GM19372 (cell line): Measurements from ENCODE around the gene ATP5F1C.
"Not testable (repeated sequence)": the region's sequence is repeated elsewhere in the genome, so short reads cannot be mapped to it uniquely, and the experiment has no call there.

Experiments used
- ATAC-seq: cut with Tn5 transposase; IDR thresholded peaks from one replicate; pipeline ENCODE4 v1.9.1; 2021; ENCODE audit warnings: mild to moderate bottlenecking, low read depth, moderate library complexity; ENCODE audit not compliant: unreplicated experiment

ATP5F1C gene

DNA sequence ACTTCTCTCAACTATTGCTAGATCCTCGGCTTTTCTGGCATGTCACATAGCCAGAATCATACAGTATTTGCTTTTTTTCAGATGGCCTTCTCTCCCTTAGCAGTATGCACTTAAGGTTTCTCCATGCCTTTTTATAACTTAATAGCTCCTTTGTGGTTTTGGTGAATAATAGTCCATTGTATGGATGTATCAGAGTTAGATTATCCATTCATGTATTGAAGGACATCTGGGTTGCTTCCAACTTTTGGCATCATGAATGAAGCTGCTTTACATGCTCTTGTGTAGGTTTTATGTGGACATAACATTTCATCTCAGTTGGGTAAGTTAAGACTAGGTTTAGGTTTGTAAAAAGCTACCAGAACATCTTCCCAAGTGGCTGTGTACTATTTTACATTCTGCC, 4.6 kb downstream of the ATP5F1C start:
- no peak for ATAC-seq

DNA sequence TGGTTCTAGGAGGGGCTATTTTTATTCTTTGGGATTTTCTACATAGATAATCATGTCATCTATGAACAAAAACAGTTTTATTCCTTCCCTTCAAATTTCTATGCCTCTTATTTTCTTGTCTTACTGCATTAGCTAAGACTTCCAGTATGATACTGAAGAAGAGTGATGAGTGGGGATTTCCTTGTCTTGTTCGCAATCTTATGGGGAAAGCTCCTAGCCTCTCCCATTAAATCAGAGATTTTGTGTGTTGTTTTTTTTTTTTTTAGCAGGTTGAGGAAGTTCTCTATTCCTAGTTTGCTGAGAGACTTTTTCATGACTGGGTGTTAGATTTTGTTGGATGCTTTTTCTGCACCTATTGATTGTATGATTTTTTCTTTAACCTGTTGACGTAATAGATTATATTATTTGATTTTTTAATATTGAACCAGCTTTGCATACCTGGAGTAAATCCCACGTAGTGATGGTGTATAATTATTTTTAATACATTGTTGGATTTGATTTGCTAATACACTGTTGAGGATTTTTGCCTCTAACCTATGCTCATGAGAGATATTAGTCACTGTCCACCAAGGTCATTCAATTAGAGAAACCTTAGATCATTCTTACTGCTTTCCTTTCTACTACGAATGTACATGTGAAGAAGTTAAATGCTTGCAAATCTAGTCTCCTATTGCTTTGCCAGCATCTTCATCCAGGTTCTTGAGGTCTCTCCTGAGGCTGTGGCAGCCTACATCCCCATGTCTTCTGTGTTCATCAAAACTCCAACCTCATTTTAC, 6.5 kb downstream of the ATP5F1C start:
- no peak for ATAC-seq

DNA sequence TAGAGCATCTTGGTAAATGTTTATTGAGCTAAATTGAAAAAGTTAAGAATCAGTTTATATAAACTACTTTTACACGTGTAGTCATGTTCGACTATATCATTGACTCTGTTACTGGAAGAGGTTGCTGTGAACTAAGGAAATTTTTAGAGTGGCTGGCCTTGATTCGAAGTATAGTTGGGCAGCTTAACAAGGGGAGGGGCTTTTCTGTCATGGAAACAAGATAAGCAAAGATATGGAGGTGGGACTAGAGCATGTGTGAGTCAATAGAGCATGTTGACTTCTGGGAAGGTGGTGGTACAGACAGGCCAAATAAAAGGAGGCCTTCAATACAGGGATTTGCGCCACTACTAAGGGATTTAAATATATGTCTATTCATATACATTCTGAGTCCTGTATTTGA, 7.6 kb downstream of the ATP5F1C start:
- no peak for ATAC-seq

DNA sequence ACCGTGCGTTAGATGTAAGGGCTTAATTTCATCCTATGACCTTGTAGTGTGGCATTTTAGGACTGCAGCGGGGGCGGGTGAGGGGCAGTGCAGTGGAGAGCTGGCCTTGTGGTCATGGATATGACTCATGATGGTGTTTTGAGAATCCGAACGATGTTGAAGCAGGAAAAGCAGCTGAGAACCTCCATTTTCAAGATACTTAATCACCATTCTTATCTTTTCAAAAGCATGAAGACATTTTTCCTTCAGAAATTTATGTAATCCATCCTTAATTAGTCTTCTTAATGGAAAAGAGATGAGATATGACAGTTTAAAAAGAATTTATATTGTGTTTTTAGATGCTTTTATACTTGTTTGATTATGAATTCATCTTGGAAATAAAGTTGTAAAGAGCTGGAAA, 9.6 kb downstream of the ATP5F1C start:
- no peak for ATAC-seq

DNA sequence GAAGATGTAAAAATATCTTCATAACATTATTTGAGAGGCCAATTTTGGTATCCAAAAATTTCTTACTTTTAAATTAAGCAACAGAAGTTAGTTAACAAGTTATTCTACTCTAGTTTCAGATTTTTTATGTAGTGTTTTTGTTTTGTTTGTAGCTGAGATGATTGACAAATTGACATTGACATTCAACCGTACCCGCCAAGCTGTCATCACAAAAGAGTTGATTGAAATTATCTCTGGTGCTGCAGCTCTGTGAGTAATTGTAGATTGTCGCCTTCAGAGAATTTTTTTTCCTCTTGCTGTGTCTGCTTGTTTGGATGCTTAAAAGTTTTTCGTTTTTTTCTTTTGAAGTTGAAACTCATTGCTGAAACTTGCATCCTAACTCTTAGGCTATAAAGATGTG, 14.6 kb downstream of the ATP5F1C start:
- no peak for ATAC-seq

DNA sequence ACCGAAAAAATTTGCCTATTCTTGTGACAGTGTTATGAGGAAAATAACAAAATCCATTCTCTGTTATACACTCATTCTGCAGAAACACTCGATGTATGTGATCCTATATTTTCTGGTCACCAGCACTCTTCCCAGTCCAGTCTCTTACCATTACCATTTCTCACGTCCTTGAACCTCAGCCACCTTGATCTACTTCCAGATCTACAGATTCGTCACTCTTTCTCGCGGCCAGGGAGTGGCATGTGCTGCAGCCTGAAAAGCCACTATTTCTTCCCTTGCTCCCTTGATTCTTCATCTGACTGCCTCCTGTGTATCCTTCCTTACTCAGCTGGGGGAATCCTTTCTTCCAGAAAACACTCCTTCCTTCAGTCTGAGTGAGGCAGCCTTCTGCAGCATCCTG, 16.2 kb downstream of the ATP5F1C start:
- no peak for ATAC-seq

DNA sequence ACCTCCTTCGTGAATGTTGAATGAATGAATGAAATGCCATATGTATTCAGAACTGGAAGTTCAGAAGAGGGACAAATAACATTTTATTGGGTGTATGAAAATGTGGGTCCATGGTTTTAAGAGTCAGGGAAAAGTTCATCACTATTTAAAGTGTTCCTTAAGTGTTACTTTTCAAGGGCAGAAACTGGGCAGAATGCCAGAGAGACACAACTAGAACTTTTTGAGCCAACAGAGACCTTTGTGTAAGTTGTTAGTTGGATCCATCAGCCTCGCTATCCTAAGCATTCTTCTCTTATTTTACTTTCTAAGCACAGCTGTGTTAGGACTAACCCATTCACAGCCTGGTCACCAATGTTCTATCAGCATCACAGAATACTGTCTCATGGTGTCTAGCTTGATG, 16.8 kb downstream of the ATP5F1C start:
- ATAC-seq, result no peak

DNA sequence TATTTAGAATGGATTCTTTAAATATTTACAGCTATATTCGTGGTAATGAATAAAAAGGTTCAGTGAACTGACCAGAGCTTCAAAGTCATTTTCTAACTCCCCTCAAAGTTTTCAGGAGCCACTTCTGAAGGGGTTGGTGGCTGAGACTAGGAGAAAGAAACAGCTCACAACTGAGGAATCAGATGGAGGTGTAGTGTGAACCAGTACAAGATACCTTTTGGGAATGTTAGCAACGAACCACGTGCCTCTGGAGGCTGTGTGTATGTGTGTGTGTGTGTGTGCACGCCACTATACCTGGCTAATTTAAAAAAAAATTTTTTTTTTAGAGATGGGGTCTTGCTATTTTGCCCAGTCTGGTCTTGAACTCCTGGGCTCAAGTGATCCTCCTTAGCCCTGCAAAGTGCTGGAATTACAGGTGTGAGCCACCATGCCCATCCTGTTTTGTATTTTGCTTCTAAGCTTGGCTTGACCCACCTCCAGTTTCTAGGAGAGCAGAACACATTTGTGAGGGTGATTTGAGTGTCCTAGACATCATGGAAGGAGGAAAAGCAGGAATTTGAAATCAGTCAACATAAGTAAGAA, 20.8 kb downstream of the ATP5F1C start:
- no peak for ATAC-seq

DNA sequence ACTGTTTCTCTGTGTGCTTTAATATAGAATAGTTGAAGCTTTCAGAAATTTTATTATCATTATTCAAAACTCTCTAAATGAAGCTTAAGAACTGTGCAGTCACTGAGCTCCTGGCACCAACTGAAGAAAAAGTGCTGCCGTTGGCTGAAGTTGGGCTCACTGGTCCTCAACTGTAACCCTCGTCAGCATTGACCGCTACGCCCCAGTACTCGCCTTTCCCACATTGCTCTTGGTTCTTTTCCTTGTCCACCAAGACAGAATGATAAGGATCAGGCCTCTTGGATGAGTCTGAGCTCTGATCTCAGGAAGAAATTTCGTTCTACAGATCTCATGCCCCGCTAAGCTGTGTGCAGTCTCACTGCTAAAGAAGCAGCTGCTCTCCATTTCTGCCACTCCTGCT, 22.5 kb downstream of the ATP5F1C start:
- ATAC-seq, result no peak

DNA sequence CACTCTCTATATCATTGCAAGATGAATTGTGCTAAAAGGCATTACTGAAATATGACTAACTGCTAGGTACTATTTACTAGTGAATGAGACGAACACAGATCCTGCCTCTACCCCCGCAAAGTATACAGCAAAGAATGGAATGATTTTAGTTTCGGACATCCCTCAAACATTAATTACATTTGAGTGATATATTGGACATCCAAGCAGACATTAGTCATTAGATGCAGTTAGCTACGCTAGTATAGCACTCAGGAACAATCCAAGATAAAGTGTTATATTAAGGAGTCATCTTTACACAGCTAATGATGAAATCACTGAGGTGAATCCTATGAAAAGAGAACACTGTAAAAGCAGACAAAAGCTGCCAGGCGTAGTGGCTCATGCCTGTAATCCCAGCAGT, 23.0 kb downstream of the ATP5F1C start:
- no peak for ATAC-seq

DNA sequence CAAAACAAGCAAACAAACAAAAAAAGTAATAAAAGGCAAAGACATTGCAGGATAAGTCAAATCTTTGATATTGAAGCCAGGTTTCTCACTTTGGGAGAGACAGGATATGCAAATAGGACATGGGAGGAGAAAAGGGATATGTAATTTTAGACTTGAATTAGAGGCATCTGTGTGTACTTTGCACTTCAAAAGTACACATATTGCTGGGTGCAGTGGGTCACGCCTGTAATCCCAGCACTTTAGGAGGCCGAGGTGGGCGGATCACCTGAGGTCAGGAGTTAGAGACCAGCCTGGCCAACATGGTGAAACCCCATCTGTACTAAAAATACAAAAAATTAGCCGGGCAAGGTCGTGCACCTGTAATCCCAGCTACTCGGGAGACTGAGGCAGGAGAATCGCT, 23.8 kb downstream of the ATP5F1C start:
- ATAC-seq, result not testable (repeated sequence)

DNA sequence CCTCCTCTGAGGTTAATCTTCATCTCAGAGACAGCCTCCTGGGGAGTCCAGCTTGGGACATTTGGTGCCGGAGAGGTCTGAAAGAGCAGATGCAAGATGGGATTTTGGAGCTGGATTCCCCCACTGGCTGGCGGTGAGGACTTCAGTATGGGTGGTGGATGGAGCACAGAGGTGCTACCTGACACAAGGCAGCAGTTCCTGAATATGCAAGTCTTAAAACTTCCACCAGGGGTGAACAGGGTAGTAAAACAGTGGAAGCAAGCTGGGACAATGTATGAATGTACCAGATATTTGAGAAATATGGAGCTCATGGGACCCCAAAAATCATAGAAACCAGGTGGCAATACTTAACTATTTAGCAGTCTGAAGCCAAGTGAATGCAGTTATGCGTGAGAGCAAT, 25.5 kb downstream of the ATP5F1C start:
- ATAC-seq, result no peak

DNA sequence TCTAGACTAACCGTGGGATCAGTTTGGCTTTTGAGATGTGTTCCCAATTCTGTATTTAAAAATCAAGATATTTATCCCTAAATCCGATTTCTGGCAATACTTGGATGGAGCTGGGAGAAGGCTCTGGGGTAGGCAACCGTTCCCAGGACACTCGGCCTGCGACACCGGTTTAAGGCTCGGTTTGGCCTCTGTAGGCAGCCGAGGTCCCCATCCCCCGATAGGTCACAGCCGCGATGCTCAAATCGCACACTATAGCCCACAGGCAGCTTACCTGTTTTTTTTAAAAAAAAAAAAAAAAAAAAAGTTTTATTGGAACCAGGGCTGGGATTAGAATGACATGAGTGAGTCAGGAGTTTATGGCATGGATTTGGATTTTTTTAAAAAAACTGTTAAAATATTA, 29.6 kb downstream of the ATP5F1C start:
- no peak for ATAC-seq

DNA sequence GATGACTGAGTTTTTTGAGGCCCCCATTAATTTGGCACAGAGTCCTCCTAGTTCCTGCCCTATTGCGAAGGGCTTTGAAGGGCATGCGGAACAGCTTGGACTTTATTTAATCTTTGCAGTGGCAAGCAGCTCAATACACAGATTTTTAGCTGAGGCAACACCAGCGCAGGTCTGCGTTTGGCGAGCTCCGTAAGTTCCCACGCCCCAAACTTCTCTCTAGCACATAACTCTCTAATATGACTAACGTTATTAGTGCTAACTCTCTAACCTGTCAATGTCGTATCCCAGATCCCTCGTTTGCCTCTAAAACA, 30.0 kb downstream of the ATP5F1C start:
- peak; percentile 19 for ATAC-seq

DNA sequence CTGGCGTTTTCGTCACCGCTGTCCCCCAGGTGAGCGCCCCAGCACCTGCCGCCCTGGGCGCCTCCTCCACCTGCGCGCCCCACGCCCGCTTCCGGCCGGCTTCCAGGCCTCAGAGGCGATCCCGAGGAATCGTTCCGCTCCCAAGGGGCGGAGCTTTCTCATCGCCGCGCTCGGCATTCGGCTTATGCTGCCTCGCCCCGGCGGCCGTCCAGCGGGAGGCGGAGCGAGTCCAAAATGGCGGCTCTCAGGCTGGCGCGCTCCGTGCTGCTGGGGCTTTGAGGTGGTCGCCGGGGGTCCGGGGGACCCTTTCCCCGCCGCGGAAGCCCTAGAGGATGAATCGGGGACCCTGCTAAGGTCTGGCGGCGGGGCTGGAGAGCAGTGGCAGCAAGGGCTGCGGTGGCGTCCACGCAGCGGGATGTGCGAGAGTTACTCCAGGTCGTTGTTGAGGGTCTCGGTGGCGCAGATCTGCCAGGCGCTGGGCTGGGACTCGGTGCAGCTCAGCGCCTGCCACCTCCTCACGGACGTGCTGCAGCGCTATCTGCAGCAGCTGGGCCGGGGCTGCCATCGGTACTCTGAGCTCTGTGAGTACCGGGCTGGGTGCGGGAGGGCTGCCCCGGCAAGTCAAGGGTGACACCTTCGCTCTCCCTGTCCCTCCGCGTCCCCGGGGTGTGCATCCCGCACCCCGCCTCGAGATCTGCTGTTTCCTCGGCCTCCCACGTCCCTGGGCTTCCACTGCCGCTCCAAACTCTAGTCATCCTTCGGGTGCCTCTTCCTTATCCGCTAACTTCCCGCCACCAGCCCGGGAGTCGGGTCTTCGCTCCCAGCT, 30.5 kb downstream of the ATP5F1C start, which contains the start of gene TAF3:
TAF3 (plus strand) TSS at position 211 of the 826 bp plus-strand sequence; CDS start at position 416, 205 bp downstream.
- peak; percentile 79 for ATAC-seq

DNA sequence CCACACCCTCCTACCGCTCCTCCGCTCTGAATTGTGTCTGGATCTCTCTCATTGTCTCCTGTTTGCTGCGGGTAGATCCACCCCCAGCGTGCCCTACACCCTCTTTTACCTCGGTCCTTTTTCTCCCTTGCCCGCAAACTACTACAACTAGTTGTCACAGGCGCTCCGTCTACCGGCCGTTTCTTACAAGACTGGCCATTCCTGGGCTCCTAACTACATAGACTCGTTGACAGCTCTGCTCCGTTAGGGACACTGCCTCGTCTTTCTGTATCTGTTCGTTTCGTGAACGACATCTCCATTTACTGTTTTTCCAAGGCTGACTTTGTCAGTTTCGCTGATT, 31.1 kb downstream of the ATP5F1C start:
- peak; percentile 42 for ATAC-seq

DNA sequence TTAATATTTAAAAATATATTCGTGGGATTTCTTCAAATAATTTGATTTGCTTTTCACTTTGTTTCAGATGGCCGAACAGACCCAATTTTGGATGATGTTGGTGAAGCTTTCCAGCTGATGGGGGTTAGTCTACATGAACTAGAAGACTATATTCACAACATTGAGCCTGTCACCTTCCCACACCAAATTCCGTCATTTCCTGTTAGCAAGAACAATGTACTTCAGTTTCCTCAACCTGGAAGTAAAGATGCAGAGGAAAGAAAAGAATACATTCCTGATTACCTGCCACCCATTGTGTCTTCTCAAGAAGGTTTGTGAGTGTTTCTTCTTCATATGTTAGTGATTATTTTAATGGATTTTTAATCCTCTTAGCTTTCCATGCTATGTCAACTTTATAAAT, 36.3 kb downstream of the ATP5F1C start:
- no peak for ATAC-seq

DNA sequence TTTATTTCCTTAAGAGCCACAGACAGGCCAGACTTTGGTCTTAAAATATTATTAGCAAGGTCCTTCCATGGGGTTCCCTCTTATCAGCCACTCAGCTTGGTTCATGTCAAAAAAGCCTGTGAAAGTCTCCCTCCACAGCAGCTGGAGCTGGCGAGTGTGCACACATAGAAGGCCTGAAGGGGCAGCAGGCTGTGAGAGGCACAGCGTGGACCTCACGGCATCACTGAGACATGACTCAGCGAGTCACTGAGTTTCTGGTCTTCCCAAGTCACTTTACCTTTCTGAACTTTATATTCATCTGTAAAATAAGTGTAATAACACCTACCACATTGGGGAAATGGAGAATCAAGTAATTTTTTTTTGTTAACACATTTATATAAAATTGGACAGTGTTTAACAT, 39.0 kb downstream of the ATP5F1C start:
- ATAC-seq, result no peak

DNA sequence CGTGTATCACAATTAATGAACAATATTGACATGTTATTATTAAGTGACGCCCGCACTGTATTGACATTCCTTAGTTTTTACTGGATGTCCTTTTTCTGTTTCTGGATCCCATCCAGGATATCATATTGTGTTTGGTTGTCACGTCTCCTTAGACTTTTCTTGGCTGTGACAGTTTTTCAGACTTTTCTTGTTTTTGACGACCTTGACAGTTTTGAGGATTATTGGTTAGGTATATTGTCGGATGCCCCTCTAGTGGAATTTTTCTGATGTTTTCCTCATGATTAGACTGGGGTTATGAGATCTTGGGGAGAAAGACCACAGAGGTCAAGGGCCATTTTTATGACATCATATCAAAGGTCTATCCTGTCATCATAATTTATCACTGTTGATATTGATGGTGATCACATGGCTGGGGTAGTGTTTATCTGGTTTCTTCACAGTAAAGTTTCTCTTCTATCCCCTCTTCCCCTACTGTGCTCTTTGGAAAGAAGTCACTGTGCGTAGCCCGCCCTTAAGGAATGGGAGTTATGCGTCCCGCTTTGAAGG, 41.4 kb downstream of the ATP5F1C start:
- no peak for ATAC-seq

DNA sequence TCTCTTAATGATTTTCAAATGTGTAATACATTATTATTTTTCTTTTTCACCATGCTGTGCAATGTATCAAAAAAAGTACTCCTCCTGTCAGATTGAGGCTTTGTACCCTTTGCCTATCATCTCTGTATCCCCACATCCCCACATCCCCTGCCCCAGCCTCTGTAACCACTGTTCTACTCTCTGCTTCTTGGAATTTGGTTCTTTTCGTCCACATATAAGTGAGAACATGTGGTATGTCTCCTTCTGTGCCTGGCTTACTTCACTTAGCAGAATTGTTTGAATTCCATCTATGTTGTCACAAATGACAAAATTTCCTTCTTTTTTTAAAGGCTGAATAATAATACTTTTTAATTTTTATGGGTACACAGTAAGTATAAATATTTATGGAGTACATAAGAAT, 44.1 kb downstream of the ATP5F1C start:
- ATAC-seq, result no peak

DNA sequence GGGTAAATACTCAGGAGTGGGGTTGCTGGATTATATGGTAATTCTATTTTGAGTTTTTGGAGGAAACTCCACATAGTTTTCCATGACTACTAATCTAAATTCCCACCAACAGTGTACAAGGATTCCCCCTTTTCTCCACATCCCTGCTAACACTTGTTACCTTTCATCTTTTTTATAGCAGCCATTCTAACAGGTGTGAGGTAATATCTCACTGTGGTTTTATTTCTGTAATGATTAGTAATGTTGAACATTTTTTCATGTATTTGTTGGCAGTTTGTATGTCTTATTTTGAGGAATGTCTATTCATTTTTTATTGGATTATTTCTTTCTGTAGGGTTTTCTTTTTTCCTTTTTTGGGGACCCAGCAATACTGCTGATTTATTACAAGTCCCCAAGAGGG, 45.2 kb downstream of the ATP5F1C start:
- ATAC-seq, result no peak
